GM23338 (cell line): ENCODE data around the gene LYL1. TPM values are rescaled to one million over a fixed set of nuclear protein-coding genes. Genes with fewer than 3 reads are reported as not detected.

ENCODE experiments used
- ATAC-seq: fragments of 200-7000 bp; cut with Tn5 transposase; 3 replicates; pipeline ENCODE4 v1.9.1; 2020
- DNase-seq: peaks from one replicate; pipeline ENCODE4 v3.0.0-alpha.2; 2015; ENCODE audit warnings: low spot score
- H2AFZ ChIP-seq: fragments of 200-600 bp; sonication (generic); 2 replicates; pipeline ENCODE4 v1.8.0; 2016; ENCODE audit warnings: antibody characterized with exemption, mild to moderate bottlenecking, moderate library complexity
- H3F3A ChIP-seq: fragments of 200-600 bp; sonication (generic); replicated peaks from 2 replicates; pipeline ENCODE4 v1.8.0; 2017; ENCODE audit warnings: antibody characterized with exemption, mixed run types, low read depth
- H3K27ac ChIP-seq: fragments of 200-600 bp; sonication (generic); 2 replicates; pipeline ENCODE4 v1.6.1; 2016; ENCODE audit warnings: low read depth
- H3K27me3 ChIP-seq: fragments of 200-600 bp; sonication (generic); 2 replicates; pipeline ENCODE4 v1.8.0; 2016; ENCODE audit warnings: mild to moderate bottlenecking, mixed run types, moderate library complexity; ENCODE audit not compliant: insufficient read depth
- H3K36me3 ChIP-seq: fragments of 200-600 bp; sonication (generic); 2 replicates; pipeline ENCODE4 v1.8.0; 2016; ENCODE audit warnings: mild to moderate bottlenecking; ENCODE audit not compliant: insufficient read depth
- H3K4me1 ChIP-seq: fragments of 200-600 bp; sonication (generic); 2 replicates; pipeline ENCODE4 v1.8.0; 2016; ENCODE audit warnings: mild to moderate bottlenecking, moderate library complexity; ENCODE audit not compliant: insufficient read depth
- H3K4me2 ChIP-seq: fragments of 200-600 bp; sonication (generic); 2 replicates; pipeline ENCODE4 v1.7.1; 2017; ENCODE audit warnings: mixed run types
- H3K4me3 ChIP-seq: fragments of 200-600 bp; sonication (generic); 2 replicates; pipeline ENCODE4 v1.6.1; 2016; ENCODE audit warnings: mixed run types
- H3K79me2 ChIP-seq: fragments of 200-600 bp; sonication (generic); replicated peaks from 2 replicates; pipeline ENCODE4 v1.8.0; 2017; ENCODE audit warnings: mild to moderate bottlenecking; ENCODE audit not compliant: insufficient read depth
- H3K9me2 ChIP-seq: fragments of 200-600 bp; sonication (generic); 2 replicates; pipeline ENCODE4 v1.8.0; 2017; ENCODE audit not compliant: insufficient read depth
- H4K20me1 ChIP-seq: fragments of 200-600 bp; sonication (generic); replicated peaks from 2 replicates; pipeline ENCODE4 v1.8.0; 2017; ENCODE audit warnings: mild to moderate bottlenecking; ENCODE audit not compliant: insufficient read depth
- H3K27ac Mint-ChIP-seq: 2 replicates; pipeline ENCODE4 v1.8.0; 2020; ENCODE audit warnings: inconsistent platforms, mild to moderate bottlenecking, moderate library complexity, mixed read lengths
- H3K27me3 Mint-ChIP-seq: 3 replicates; pipeline ENCODE4 v1.8.0; 2022; ENCODE audit warnings: low read depth, mild to moderate bottlenecking, moderate library complexity, mixed read lengths, inconsistent platforms; ENCODE audit not compliant: insufficient read depth, poor library complexity
- H3K36me3 Mint-ChIP-seq: 3 replicates; pipeline ENCODE4 v1.8.0; 2021; ENCODE audit warnings: low read depth, mild to moderate bottlenecking, inconsistent platforms, moderate library complexity, mixed read lengths
- H3K4me1 Mint-ChIP-seq: 3 replicates; pipeline ENCODE4 v1.8.0; 2020; ENCODE audit warnings: mild to moderate bottlenecking, inconsistent platforms, mixed read lengths
- H3K4me3 Mint-ChIP-seq: 3 replicates; pipeline ENCODE4 v1.8.0; 2021; ENCODE audit warnings: moderate library complexity, mild to moderate bottlenecking, inconsistent platforms, mixed read lengths
- H3K9me3 Mint-ChIP-seq: 3 replicates; pipeline ENCODE4 v1.8.0; 2020; ENCODE audit warnings: moderate library complexity, mild to moderate bottlenecking, inconsistent platforms, mixed read lengths
- CTCF ChIP-seq, 2 experiments: fragments of 200-600 bp in 1 of 2; sonication (generic) in 1 of 2; conservative IDR thresholded peaks; 2 replicates each; pipeline versions ENCODE4 v1.5.1 to v1.6.1; 2016 to 2017; ENCODE audit warnings: antibody characterized with exemption in 2 of 2, low read depth in 2 of 2, mild to moderate bottlenecking in 2 of 2, moderate library complexity in 1 of 2
- ETS1 ChIP-seq: IDR thresholded peaks from 2 replicates; pipeline ENCODE4 v1.6.1; 2016; ENCODE audit warnings: antibody characterized with exemption
- EZH2 ChIP-seq: fragments of 200-600 bp; sonication (generic); IDR thresholded peaks from one replicate; pipeline ENCODE4 v1.8.0; 2017; ENCODE audit warnings: antibody characterized with exemption, mild to moderate bottlenecking, low read depth; ENCODE audit not compliant: unreplicated experiment
- EZH2phosphoT487 ChIP-seq: fragments of 200-600 bp; sonication (generic); IDR thresholded peaks from one replicate; pipeline ENCODE4 v1.8.1; 2018; ENCODE audit warnings: antibody characterized with exemption; ENCODE audit not compliant: unreplicated experiment
- JUNB ChIP-seq: IDR thresholded peaks from one replicate; pipeline ENCODE4 v1.6.1; 2016; ENCODE audit warnings: antibody characterized with exemption; ENCODE audit not compliant: unreplicated experiment
- POLR2AphosphoS5 ChIP-seq: IDR thresholded peaks from 2 replicates; pipeline ENCODE4 v1.6.1; 2016; ENCODE audit warnings: antibody characterized with exemption, low read depth
- REST ChIP-seq: IDR thresholded peaks from one replicate; pipeline ENCODE4 v1.6.1; 2018; ENCODE audit warnings: antibody characterized with exemption; ENCODE audit not compliant: unreplicated experiment
- STAT1 ChIP-seq: IDR thresholded peaks from one replicate; pipeline ENCODE4 v1.6.1; 2016; ENCODE audit warnings: antibody characterized with exemption; ENCODE audit not compliant: unreplicated experiment
- ZNF114 ChIP-seq: fragments of 250-450 bp; sonication (Bioruptor Pico); IDR thresholded peaks from 2 replicates; pipeline ENCODE4 v1.5.0; 2020; ENCODE audit warnings: mild to moderate bottlenecking, moderate library complexity
- ZNF331 ChIP-seq: fragments of 250-450 bp; sonication (Bioruptor Pico); IDR thresholded peaks from 2 replicates; pipeline ENCODE4 v1.5.0; 2020; ENCODE audit warnings: low read depth, mild to moderate bottlenecking, moderate library complexity
- polyA plus RNA-seq: library from polyadenylated mRNA; unstranded; fragments of >200 nt; fragmentation: Nextera tagmentation; extraction: Ambion mirVana; gene quantifications from 2 replicates; pipeline ENCODE4 v1.2.1, GENCODE V29; 2016
- total RNA-seq: library from RNA; depleted of rRNA; stranded (reverse); fragments of >200 nt; shearing (Covaris generic); gene quantifications from 2 replicates; pipeline ENCODE4 v1.2.3, GENCODE V29; 2014

Gene LYL1
- total and polyA plus RNA-seq, 2 experiments from 2014 or later, result 1.2 to 2.2 TPM

GRCh38 chr19:13089139-13089856 is 13.4 kb downstream of the LYL1 start:
- ATAC-seq, result peak; percentile 79
- H4K20me1 ChIP-seq, result no peaks in the 10 kb centered on the region
- H3K4me1 Mint-ChIP-seq, result peaks cover 30% of the 10 kb centered on the region
- H3F3A ChIP-seq, result peaks cover 9% of the 10 kb centered on the region; the same call in 1 of the 2 replicates
- H3K4me1 ChIP-seq, result peaks cover 25% of the 10 kb centered on the region
- no peaks in the 10 kb centered on the region for H3K36me3 Mint-ChIP-seq
- H3K27ac ChIP-seq, result no peak overlapping the region
- H3K4me3 Mint-ChIP-seq, result no peak overlapping the region
- no peaks in the 10 kb centered on the region; the same call in 2 of the 3 replicates for H3K9me3 Mint-ChIP-seq
- H3K27me3 Mint-ChIP-seq, result peaks cover 36% of the 10 kb centered on the region
- H3K36me3 ChIP-seq, result no peaks in the 10 kb centered on the region
- TF ChIP-seq POLR2AphosphoS5 (no peak), CTCF (conservative IDR thresholded peaks at IDR 0.05; ENCODE audit: low read depth in 2 of 2) (peak; percentile 44 to 66), ZNF331 (CRISPR knock-in tag) (no peak), REST (no peak), ETS1 (no peak)
- no peaks in the 10 kb centered on the region for H3K9me2 ChIP-seq
- peaks cover 23% of the 10 kb centered on the region for H3K27me3 ChIP-seq
- DNase-seq, result peak; percentile 89
- H2AFZ ChIP-seq, result no peak overlapping the region
- H3K79me2 ChIP-seq, result no peaks in the 10 kb centered on the region
- no peak overlapping the region for H3K27ac Mint-ChIP-seq
- no peak overlapping the region for H3K4me2 ChIP-seq
- H3K4me3 ChIP-seq, result no peak overlapping the region

GRCh38 chr19:13087795-13088537 is 14.7 kb downstream of the LYL1 start:
- Histone ChIP-seq H3K4me3 (no peak overlapping the region), H3K36me3 (no peaks in the 10 kb centered on the region)
- TF ChIP-seq ETS1 (no peak), ZNF114 (CRISPR knock-in tag) (no peak), EZH2phosphoT487 (no peak), EZH2 (no peak), REST (no peak), JUNB (no peak), STAT1 (no peak)

More at GRCh38 chr19:13087795-13088537, 14.7 kb downstream of the LYL1 start:
- Mint-ChIP-seq H3K36me3 (no peaks in the 10 kb centered on the region), H3K27me3 (peaks cover 36% of the 10 kb centered on the region), H3K4me3 (no peak overlapping the region), H3K9me3 (no peaks in the 10 kb centered on the region; the same call in 2 of the 3 replicates), H3K4me1 (peaks cover 33% of the 10 kb centered on the region), H3K27ac (no peak overlapping the region)
- Histone ChIP-seq H3K27me3 (peaks cover 12% of the 10 kb centered on the region), H4K20me1 (no peaks in the 10 kb centered on the region), H3K9me2 (no peaks in the 10 kb centered on the region), H3K79me2 (no peaks in the 10 kb centered on the region), H3F3A (peaks cover 11% of the 10 kb centered on the region; the same call in 1 of the 2 replicates), H3K4me2 (no peak overlapping the region), H3K27ac (no peak overlapping the region), H2AFZ (no peak overlapping the region), H3K4me1 (peaks cover 25% of the 10 kb centered on the region)
- DNase-seq, result peak; percentile 32
- no peak for ATAC-seq
